ENCODE measurements around the gene MCUB.

Gene MCUB

DNA sequence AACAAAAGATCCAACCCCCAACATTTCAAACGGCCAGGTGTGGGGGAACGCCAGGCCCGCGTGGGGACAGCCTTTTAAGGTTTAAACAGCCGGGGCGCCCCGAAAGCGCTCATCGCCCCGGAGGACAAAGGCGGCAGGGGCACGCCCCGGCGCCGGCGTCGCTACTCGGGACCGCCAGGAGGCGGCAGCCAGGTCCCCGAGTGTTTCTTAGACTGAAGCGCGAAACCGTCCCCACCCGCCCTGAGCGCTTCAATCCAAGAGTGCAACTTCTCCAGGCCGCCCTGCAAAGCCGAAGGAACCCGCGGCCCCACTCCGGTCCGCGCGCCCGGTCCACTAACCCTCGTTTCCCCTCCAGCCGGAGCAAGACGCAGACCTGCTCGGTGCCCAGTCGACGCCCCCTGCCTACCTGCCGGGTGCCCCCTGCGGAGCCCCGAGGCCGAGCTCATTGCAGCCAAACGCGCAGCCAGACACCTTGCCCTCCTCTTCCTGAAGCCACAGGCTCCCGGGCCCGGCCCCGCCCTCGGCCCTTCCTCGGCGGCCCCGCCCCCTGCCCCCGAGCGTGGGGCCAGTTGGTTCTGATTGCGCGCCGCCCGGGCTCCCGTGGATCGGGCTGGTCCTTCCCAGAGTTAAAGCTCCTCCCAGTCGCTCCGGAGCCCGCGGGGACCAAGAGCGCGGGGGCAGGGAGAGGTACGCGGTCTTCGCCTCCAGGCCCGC, 143.1 kb downstream of the MCUB start, which contains the start of gene CASP6:
TSS of gene CASP6 (minus strand) at position 496 of the 714 bp plus-strand sequence. CDS start at position 446, 50 bp downstream.
- H3K9me3 Mint-ChIP-seq, result no peaks in the 10 kb centered on the region
- no peaks in the 10 kb centered on the region for H3K27me3 Mint-ChIP-seq
- H3K4me1 Mint-ChIP-seq, result peaks cover 44% of the 10 kb centered on the region
- peak within 1 kb of the TSS; percentile 94 for H3K27ac Mint-ChIP-seq (ENCODE audit: low read depth)
- peak; percentile 62 to 63 for DNase-seq (ENCODE audit: low spot score in 2 of 2)
- peaks cover 12% of the 10 kb centered on the region for H3K36me3 Mint-ChIP-seq (ENCODE audit: insufficient read depth)
- H3K4me3 Mint-ChIP-seq, result peak within 1 kb of the TSS; percentile 90
- ATAC-seq (replicated peaks; ENCODE audit: extremely low read depth, poor library complexity, severe bottlenecking), result peak; percentile 95

DNA sequence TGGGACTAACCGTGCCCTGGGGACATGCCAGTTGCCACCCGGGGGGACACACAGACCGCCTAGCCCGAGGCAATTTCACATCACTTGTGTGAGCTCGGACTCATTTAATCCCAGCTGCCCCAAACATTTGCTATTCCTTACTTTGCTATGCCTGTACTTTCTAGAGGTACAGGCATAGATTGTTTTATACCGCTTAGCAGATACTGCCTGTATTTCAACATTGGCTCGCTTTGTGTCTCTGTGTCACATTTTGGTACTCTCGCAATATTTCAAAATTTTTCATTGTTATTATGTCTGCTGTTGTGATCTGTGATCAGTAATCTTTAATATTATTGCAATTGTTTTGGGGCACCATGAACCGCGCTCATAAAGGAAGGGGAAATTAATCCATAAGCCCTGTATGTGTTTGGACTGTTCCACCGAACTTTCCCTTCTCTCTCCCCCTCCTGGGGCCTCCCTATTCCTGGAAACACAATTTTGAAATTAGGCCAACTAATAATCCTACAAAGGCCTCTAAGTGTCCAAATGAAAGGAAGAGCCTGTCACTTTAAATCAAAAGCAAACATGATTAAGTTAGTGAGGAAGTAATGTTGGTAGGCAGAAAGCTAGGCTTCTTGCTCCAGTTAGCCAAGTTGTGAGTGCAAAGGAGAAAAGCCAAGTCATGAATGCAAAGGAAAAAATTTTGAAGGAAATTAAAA, 143.8 kb downstream of the MCUB start:
- H3K4me3 Mint-ChIP-seq, result peak overlapping the region; percentile 90
- no peaks in the 10 kb centered on the region for H3K9me3 Mint-ChIP-seq
- peaks cover 37% of the 10 kb centered on the region for H3K4me1 Mint-ChIP-seq
- DNase-seq (ENCODE audit: low spot score in 2 of 2) (no peak), ATAC-seq (replicated peaks; ENCODE audit: extremely low read depth, poor library complexity, severe bottlenecking) (no peak)
- H3K27ac Mint-ChIP-seq (ENCODE audit: low read depth), result peak overlapping the region; percentile 94
- no peaks in the 10 kb centered on the region for H3K27me3 Mint-ChIP-seq
- peaks cover 12% of the 10 kb centered on the region for H3K36me3 Mint-ChIP-seq (ENCODE audit: insufficient read depth)

DNA sequence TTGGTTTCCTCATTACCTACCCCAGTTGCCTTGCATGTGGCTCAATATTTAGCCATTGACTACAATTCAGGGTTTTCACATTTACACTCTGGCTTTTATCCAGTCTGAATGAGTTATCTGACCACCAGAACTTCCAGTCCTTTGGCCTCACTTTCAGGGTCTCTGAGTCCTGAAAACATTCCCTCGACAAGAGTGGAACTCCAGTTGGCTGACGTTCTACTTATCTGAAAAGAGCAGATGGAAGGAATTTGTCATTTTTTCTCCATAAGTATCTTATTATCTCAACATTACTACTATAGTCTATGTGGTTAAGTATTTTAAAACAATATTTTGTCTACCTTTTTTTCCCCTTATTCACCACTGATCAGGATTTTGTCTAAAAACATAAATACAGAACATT, 148.4 kb downstream of the MCUB start:
- Mint-ChIP-seq H3K36me3 (ENCODE audit: insufficient read depth) (peaks cover 12% of the 10 kb centered on the region), H3K4me3 (no peak overlapping the region), H3K27ac (ENCODE audit: low read depth) (no peak overlapping the region), H3K27me3 (no peaks in the 10 kb centered on the region), H3K4me1 (peaks cover 8% of the 10 kb centered on the region), H3K9me3 (no peaks in the 10 kb centered on the region)
- no peak for ATAC-seq (replicated peaks; ENCODE audit: extremely low read depth, poor library complexity, severe bottlenecking)
- no peak for DNase-seq (ENCODE audit: low spot score in 2 of 2)

DNA sequence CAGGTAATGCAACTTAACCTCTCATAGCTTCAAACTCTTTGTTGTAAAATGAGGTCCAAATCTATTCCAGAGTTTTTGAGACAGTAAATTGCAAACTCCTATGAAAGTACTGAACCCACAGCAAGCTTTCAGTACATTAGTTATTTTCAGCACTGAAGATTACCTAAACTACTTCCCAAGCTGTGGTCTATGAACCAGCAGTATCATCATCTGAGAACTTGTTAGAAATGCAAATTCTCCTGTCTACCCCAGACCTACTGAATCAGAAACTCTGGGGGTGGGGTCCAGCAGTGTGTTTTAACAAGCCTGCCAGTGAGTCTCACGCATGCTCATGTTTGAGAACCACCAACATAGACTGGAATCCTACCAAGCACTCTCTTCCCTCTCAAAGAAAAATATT, 148.9 kb downstream of the MCUB start:
- H3K27me3 Mint-ChIP-seq, result no peaks in the 10 kb centered on the region
- DNase-seq (ENCODE audit: low spot score in 2 of 2) (no peak), ATAC-seq (replicated peaks; ENCODE audit: extremely low read depth, poor library complexity, severe bottlenecking) (no peak)
- H3K4me1 Mint-ChIP-seq, result peaks cover 2% of the 10 kb centered on the region
- H3K9me3 Mint-ChIP-seq, result no peaks in the 10 kb centered on the region
- H3K27ac Mint-ChIP-seq (ENCODE audit: low read depth), result no peak overlapping the region
- H3K36me3 Mint-ChIP-seq (ENCODE audit: insufficient read depth), result peaks cover 12% of the 10 kb centered on the region
- H3K4me3 Mint-ChIP-seq, result no peak overlapping the region

DNA sequence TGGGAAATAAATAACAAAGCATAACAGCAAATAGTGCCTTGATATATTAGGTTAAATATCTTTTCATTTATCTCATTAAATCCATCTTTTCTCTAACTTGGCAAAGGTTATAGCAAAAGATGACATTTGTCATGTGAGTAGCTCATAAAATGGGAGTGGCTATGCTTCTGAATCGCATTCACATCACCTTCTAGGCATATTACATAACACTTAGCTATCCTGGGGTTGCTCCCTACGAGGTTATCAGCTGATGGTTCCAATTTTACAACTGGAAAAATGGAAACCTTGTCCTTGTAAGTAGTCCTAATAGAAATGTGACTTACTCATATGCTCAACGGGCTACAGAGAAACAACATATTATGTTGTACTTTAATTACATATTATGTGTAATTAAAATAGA, 153.5 kb downstream of the MCUB start:
- H3K9me3 Mint-ChIP-seq, result no peaks in the 10 kb centered on the region
- H3K36me3 Mint-ChIP-seq (ENCODE audit: insufficient read depth), result peaks cover 17% of the 10 kb centered on the region
- H3K27ac Mint-ChIP-seq (ENCODE audit: low read depth), result no peak overlapping the region
- H3K4me1 Mint-ChIP-seq, result no peaks in the 10 kb centered on the region
- ATAC-seq (replicated peaks; ENCODE audit: extremely low read depth, poor library complexity, severe bottlenecking) (no peak), DNase-seq (ENCODE audit: low spot score in 2 of 2) (no peak)
- H3K27me3 Mint-ChIP-seq, result no peaks in the 10 kb centered on the region
- H3K4me3 Mint-ChIP-seq, result no peak overlapping the region

DNA sequence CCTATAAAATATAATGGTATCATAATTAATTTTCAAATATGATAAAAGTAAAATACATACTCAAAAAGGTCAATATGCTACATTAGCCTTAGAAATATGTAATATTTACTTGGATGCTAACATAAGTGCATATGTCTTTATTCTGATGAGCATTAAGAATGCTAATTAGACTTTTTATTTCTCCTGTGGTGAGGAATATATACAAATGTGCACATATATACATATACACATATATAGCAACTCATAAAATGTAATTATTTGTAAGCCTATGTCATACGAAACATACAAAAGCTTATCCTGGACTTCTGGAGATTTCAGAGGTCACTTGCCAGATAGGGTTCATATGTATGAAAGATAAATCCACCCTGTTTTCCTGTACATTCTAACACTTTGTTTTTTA, 158.7 kb downstream of the MCUB start:
- H3K9me3 Mint-ChIP-seq, result no peaks in the 10 kb centered on the region
- no peaks in the 10 kb centered on the region for H3K27me3 Mint-ChIP-seq
- no peak overlapping the region for H3K4me3 Mint-ChIP-seq
- H3K27ac Mint-ChIP-seq (ENCODE audit: low read depth), result no peak overlapping the region
- peaks cover 10% of the 10 kb centered on the region for H3K36me3 Mint-ChIP-seq (ENCODE audit: insufficient read depth)
- DNase-seq (ENCODE audit: low spot score in 2 of 2) (no peak), ATAC-seq (replicated peaks; ENCODE audit: extremely low read depth, poor library complexity, severe bottlenecking) (no peak)
- H3K4me1 Mint-ChIP-seq, result peaks cover 6% of the 10 kb centered on the region

DNA sequence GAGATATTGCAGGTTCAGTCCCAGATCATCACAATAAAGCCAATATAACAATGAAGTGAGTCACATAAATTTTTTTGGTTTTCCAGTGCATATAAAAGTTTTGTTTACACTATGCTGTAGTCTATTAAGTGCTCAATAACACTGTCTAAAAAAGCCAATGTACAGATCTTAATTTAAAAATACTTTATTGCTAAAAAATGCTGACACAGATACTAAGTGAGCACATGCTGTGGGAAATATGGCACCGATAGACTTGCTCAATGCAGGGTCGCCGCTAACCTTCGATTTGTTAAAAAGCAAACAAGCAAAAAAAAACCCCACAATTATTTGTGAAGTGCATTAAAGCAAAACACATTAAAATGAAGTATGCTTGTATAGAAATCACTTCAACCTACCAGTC, 159.6 kb downstream of the MCUB start:
- DNase-seq (ENCODE audit: low spot score in 2 of 2) (no peak), ATAC-seq (replicated peaks; ENCODE audit: extremely low read depth, poor library complexity, severe bottlenecking) (no peak)
- Mint-ChIP-seq H3K27me3 (no peaks in the 10 kb centered on the region), H3K27ac (ENCODE audit: low read depth) (no peak overlapping the region), H3K9me3 (no peaks in the 10 kb centered on the region), H3K36me3 (ENCODE audit: insufficient read depth) (peaks cover 10% of the 10 kb centered on the region), H3K4me3 (no peak overlapping the region), H3K4me1 (peaks cover 6% of the 10 kb centered on the region)

DNA sequence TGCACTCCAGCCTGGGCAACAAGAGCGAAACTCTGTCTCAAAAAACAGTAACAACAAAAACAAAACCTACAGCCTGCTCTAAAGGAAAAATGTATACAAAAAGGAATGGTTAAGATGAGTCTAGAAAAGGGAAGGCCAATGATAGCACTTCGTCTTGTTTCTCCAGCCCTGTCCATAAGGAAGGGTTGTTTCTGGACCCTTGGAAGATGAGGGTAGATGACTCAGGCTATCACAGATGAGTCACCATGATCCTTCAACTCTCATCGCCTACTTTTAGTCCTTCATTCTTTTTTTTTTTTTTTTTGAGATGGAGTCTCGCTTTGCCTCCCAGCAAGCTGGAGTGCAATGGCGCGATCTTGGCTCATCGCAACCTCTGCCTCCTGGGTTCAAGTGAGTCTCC, 161.0 kb downstream of the MCUB start:
- Mint-ChIP-seq H3K4me1 (peaks cover 6% of the 10 kb centered on the region), H3K36me3 (ENCODE audit: insufficient read depth) (peaks cover 8% of the 10 kb centered on the region), H3K27ac (ENCODE audit: low read depth) (no peak overlapping the region), H3K9me3 (no peaks in the 10 kb centered on the region), H3K27me3 (no peaks in the 10 kb centered on the region), H3K4me3 (no peak overlapping the region)
- DNase-seq (ENCODE audit: low spot score in 2 of 2), result no peak
- ATAC-seq (replicated peaks; ENCODE audit: extremely low read depth, poor library complexity, severe bottlenecking), result no peak

DNA sequence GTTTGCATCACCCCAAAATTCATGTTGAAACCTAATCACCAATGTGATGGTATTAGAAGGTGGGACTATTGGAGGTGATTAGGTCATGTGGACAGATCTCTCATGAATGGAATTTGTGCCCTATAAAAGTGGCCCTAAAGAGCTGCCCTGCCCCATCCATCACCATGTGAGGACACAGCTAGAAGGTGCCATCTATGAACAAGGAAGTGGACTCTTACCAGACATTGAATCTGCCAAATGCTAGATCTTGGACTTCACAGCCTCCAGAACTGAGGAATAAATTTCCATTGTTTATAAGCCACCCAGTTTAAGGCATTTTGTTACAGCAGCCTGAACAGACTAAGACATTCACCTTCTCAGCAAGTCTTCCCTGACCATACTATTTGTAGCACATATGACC, 162.3 kb downstream of the MCUB start:
- DNase-seq (ENCODE audit: low spot score in 2 of 2) (no peak), ATAC-seq (replicated peaks; ENCODE audit: extremely low read depth, poor library complexity, severe bottlenecking) (no peak)
- Mint-ChIP-seq H3K27ac (ENCODE audit: low read depth) (no peak overlapping the region), H3K9me3 (no peaks in the 10 kb centered on the region), H3K4me3 (no peak overlapping the region), H3K36me3 (ENCODE audit: insufficient read depth) (peaks cover 10% of the 10 kb centered on the region), H3K4me1 (peaks cover 6% of the 10 kb centered on the region), H3K27me3 (no peaks in the 10 kb centered on the region)

DNA sequence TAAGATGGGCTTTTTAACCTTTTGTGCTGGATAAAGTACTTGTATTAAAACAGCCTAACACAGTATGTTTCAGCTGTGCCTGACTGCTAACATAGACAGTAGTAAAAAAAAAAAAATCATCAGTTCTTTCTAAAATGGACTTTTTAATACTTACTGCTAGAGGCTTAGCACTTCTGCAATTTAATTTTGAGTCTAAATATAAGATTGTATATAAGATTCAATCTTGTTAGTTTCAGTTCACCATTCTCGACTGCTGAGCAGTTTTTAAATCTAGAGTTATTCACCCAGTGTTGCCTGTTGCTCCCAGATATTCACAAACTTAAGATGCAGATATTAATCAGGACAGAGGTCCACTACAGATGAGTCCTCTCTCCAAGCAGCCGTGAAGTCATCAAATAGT, 163.1 kb downstream of the MCUB start:
- no peak for ATAC-seq (replicated peaks; ENCODE audit: extremely low read depth, poor library complexity, severe bottlenecking)
- no peak overlapping the region for H3K4me3 Mint-ChIP-seq
- no peaks in the 10 kb centered on the region for H3K9me3 Mint-ChIP-seq
- no peak overlapping the region for H3K27ac Mint-ChIP-seq (ENCODE audit: low read depth)
- no peak for DNase-seq (ENCODE audit: low spot score in 2 of 2)
- no peaks in the 10 kb centered on the region for H3K27me3 Mint-ChIP-seq
- H3K4me1 Mint-ChIP-seq, result peaks cover 12% of the 10 kb centered on the region
- H3K36me3 Mint-ChIP-seq (ENCODE audit: insufficient read depth), result peaks cover 8% of the 10 kb centered on the region

DNA sequence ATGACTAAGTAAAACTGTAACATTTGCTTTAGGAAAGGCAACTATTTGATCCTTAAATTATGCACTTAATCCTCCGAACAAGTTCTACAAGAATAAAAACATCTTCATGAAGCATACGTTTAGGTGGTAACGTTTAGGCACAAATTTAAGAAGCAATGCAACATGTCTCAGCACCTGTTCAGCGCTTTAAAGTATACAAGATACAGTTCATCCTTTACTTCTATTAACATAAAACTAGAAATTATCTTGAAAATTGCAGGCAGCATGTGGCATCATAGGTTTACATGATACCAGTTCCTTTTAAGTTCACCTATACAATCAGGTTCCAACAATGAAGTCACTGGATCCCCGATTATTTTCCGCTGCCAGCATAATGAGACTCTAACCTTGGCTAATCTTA, 168.3 kb downstream of the MCUB start:
- Mint-ChIP-seq H3K9me3 (no peaks in the 10 kb centered on the region), H3K27me3 (no peaks in the 10 kb centered on the region), H3K27ac (ENCODE audit: low read depth) (no peak overlapping the region), H3K4me1 (peaks cover 6% of the 10 kb centered on the region), H3K36me3 (ENCODE audit: insufficient read depth) (peaks cover 5% of the 10 kb centered on the region), H3K4me3 (peak overlapping the region; percentile 80)
- ATAC-seq (replicated peaks; ENCODE audit: extremely low read depth, poor library complexity, severe bottlenecking) (no peak), DNase-seq (ENCODE audit: low spot score in 2 of 2) (no peak)

DNA sequence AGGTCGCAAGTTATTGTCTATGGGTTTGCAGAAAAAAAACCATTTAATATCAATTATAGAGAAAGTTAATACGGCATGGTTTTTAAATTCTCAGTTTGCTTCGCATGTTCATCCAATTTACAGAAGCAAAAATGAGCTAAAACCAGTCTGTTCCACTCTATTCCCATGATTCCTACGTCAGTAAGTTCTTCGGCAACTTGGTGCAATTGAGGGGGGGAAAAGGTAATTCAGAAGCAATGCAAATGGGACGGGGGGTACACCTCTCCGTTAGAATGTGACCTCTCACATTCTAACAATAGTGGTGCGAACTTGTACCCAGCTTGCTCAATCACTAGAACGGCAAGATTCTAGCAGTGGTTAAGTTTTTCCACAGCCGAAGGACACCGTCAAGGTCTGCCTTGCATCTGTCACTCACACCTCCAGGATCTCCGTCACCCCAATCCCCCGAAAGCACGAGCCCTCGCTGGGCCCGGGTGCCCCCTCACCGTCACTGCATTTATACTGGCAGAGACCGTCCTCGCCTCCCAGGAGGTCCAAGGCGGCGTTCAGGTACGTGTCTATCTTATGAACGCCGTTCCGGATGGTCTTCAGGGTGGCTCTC, 169.2 kb downstream of the MCUB start:
- peak overlapping the region; percentile 72 for H3K27ac Mint-ChIP-seq (ENCODE audit: low read depth)
- DNase-seq (ENCODE audit: low spot score in 2 of 2), result no peak
- peaks cover 5% of the 10 kb centered on the region for H3K36me3 Mint-ChIP-seq (ENCODE audit: insufficient read depth)
- ATAC-seq (replicated peaks; ENCODE audit: extremely low read depth, poor library complexity, severe bottlenecking), result peak; percentile 5
- H3K4me1 Mint-ChIP-seq, result peaks cover 6% of the 10 kb centered on the region
- H3K9me3 Mint-ChIP-seq, result no peaks in the 10 kb centered on the region
- no peaks in the 10 kb centered on the region for H3K27me3 Mint-ChIP-seq
- peak overlapping the region; percentile 80 for H3K4me3 Mint-ChIP-seq

Measured in central memory CD8-positive, alpha-beta T cell (primary cell).